ENCODE measurements around the gene ZGPAT.

GRCh38 chr20:63712191-63712590, 4.4 kb downstream of the ZGPAT start:
- TF ChIP-seq CTCF (IDR thresholded peaks at IDR 0.05): no peak
- TF ChIP-seq POLR2A (IDR thresholded peaks at IDR 0.05; ENCODE audit: low read depth): no peak
- no peak for TF ChIP-seq POLR2AphosphoS5 (IDR thresholded peaks at IDR 0.05)
- no peak for TF ChIP-seq EP300 (IDR thresholded peaks at IDR 0.05)
